Activated T-cell treated with anti-CD3 and anti-CD28 coated beads for 4 hours (primary cell): ENCODE measurements around the gene RERG.
"Not testable (repeated sequence)": the region's sequence is repeated elsewhere in the genome, so short reads cannot be mapped to it uniquely, and the experiment has no call there.

Experiments used
- DNase-seq: peaks from one replicate; pipeline ENCODE4 v3.0.0-alpha.2; 2020

The RERG gene, protein sequence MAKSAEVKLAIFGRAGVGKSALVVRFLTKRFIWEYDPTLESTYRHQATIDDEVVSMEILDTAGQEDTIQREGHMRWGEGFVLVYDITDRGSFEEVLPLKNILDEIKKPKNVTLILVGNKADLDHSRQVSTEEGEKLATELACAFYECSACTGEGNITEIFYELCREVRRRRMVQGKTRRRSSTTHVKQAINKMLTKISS

DNA sequence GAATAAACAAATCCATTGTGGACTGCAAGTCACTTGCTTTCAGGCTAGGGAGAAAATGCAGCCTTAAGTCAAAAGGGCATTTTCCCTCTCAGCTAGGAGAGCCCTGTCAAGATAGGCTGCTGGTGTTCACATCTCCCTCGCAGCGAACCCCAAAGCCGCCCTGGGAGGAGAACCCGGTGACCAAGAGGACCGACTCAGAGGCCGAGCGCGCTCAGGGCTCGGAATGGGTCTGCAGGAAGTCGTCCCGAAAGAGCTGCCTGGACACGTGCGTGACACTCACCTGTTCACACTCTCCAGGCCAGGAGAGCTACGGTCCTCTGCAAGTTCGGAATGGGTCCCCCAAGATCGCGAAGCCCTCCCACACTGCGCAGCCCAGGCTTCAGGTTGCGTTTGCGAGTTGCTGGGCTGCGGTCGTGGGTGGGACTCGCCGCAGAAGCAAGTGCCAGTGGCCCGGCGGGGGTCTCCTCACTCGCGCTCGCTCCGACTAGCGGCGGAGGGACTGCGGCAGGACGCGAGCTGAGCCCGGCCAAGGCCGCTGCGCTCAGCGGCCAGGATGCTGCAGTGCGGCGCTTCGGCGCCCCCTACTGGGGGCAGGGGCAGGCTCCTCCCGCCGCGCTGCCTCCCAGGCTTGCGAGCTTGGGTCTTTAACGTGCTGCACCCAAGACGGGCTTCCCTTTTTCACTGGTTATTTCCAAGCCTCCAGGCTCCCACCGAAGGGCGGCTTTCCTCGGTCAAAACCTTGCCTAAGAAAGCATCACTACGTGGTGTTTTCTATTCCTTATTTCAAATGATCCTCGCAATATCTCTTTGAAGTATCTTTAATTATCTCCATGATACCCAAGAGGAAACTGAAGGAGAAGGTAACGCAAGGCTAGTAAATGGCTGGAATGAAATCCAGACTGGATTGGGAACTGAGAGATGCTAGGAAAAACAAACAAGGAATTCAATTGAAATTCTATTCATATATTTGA lies at the start of gene RERG:
TSS of gene RERG (minus strand) at position 503 of the 971 bp plus-strand sequence. CDS start 3,928 bp downstream, outside the sequence.
- DNase-seq: peak; percentile 62

GRCh38 chr12:15270591-15270990 lies 49.4 kb upstream of the RERG start:
- no peak for DNase-seq

DNA sequence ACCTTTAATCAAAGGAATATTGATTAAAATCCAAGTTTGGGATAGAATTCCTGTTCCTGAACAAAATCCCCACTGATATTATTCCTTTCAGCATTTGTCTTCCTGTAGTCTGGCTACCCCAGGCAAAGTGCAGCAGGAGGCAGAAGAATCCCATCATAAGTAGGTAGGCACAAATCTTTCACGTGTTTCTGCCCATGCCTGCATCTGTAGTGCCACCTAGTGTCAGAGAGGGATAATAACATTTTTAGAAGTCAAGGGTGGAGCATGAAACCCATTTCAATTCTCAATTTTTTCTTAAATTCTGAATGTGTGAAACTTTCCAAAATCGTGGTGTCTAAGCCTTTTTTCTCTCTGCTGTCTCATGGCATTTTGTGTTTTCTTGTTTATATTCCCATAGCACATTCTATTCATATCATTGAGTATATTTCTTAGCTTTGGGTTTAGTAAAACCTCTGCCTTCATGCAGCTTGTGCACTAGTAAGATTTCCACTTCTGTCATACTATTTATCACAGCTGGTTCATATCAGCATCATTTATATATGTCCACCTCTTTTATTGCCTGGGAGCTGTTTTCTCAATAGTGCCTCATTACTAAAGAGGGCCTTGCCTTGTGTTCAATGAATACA lies 47.8 kb upstream of the RERG start:
- DNase-seq: no peak

DNA sequence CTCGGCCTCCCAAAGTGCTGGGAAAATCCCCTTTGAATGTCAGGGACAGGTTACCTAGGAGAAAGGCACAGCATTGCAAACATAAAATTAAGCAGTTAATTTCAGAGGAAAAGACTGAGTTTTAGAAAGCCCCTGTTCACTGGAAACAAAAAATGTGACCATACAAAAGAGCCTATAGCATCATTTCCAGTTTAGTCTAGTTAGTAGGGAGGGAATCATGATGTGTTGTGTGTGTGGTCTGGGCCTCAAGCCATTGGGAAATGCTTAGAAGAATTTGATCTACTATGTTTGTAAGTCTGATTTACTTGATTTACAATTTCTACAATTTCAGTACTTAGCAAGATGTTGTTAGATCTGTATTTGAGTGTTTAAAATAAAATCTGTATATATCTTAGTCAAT lies 47.1 kb upstream of the RERG start:
- no peak for DNase-seq

- no peak for DNase-seq
Observed at GRCh38 chr12:15265875-15266274, 44.7 kb upstream of the RERG start.

GRCh38 chr12:15256761-15257160 lies 35.5 kb upstream of the RERG start:
- DNase-seq: no peak

GRCh38 chr12:15253990-15254389 lies 32.8 kb upstream of the RERG start:
- DNase-seq: no peak

DNA sequence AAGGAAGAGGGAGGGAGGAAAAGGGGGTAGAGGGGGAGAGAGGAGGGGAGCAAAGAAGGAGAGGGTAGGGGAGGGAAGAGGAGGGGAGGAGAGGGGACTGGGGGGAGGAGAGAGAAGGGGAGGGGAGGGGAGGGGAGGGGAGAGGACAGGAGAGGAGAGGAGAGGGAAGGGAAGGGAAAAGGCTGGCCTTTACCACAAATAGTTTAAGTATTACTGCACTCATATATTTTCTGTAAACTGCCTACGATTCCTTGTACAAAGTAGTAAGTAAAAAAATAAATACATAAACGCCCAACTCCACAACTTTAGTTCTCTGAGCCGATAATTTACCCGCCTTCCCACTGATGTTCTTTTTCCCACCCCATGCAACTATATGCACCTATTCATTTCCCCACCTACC lies 23.7 kb upstream of the RERG start:
- no peak for DNase-seq

DNA sequence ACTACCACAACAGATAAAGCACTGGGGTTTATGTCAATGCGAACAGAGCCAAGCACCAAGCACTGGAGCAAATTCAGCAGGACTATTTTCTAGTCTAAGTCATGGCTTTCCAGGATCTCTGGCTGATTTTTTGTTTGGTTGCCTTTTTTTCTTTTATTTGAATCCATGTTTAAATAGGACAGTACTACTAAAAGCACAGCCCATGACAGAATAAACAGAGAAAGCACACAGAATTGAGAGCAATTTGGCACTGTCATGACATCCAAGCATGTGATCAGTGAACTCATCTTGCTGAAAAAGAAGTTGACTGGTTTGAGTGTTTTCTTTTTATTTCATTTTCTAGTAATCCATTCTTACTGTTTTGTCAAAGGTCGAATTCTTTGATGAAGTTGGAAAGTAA lies 23.1 kb upstream of the RERG start:
- no peak for DNase-seq

DNA sequence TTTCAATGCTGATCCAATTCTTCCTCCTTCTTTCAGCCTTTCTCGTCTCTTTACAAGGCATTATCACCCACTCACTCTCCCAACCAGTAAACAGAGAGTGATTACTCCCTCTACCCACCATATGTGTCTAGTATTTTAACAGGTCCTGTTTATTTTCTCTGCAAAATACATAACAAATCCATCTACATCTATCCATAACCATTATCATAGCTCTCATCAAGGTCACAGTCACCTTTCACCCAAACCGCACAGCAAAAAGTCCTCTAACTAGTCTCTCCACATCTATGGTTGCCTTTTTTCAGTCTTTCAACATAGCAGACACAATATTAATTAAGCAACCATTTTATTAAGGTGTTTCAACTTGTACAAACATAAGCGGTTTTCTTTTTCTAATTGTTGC lies 21.9 kb upstream of the RERG start:
- DNase-seq: no peak

- no peak for DNase-seq
Observed at GRCh38 chr12:15240898-15241297, 19.7 kb upstream of the RERG start.

- DNase-seq: no peak
Observed at GRCh38 chr12:15234508-15234907, 13.3 kb upstream of the RERG start.

DNA sequence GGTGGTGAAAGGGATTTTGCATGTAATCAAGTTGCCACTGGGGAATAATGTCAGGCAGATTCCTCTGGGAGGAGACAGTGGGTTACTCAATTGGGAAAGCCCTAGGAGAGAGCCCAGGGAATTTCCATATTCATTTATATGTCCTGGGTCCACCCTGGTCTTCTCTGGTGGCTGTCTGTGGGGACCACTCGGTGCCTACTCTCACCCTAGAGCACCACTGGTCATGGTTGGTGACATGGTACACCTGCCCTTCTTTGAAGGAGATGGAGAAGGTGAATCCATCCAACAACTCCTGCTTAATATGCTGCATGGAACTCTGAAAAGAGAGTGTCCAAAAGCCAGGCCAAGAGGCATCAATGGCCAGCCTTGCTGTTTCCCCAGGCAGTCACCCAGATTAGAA lies 12.8 kb upstream of the RERG start:
- no peak for DNase-seq

- DNase-seq: no peak
Observed at GRCh38 chr12:15232959-15233358, 11.7 kb upstream of the RERG start.

GRCh38 chr12:15231493-15231892 lies 10.3 kb upstream of the RERG start:
- no peak for DNase-seq

GRCh38 chr12:15230751-15231150 lies 9.5 kb upstream of the RERG start:
- no peak for DNase-seq

DNA sequence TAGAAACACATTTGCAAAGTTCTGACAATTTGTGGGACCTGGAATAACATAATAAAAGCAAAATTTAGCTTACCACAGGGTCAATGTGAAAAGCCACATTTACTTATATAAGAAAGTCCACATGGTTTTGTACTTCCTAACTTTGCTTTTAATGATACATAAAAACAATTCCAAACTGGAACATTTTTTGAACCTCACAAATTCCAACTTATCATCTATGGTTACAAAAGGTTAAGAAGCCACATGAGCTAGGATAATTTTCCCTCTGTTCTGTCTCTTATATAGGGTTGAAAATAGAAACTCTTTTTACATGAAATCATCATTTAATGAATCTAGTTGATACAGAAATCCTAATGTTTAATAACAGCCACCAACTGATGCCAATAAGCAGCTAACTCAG lies 8.9 kb upstream of the RERG start:
- DNase-seq: no peak

- DNase-seq: no peak
Observed at GRCh38 chr12:15227004-15227679, 5.9 kb upstream of the RERG start.

GRCh38 chr12:15225863-15226218 lies 4.6 kb upstream of the RERG start:
- DNase-seq: not testable (repeated sequence)

DNA sequence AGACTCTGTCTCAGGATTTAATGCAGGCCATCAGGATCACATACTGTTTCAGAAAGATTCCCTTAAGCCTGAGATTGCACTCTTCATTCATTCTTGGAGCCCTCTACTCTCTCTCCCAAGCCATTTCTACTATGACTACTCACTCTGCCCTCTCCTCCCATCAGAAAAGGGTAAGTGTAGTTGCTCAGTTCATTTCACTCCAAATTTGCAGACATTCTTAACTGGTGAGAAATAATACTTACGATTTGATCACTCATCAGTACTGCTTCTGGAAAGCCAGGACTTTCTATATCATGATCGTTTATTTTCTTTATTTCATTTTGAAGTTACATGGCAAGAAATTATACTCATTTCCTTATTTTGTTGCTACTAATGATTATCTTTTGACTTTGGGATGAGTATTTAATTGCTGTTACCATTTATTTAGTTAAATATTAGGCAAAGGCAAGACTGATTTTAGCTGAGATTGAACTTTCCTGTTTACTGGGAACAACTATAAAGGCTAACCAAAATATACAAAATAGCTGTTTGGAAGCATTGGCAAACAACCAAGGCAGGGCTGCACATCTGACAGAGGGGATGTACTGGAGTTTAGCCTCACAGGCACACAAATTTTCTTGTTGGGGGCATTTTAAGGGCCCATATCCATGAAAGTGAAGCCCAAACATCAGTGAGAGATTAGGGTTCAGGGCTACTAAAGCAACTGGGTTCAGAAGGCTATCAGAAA lies 4.1 kb upstream of the RERG start:
- no peak for DNase-seq

GRCh38 chr12:15222219-15222618 lies 1.0 kb upstream of the RERG start:
- DNase-seq: no peak

DNA sequence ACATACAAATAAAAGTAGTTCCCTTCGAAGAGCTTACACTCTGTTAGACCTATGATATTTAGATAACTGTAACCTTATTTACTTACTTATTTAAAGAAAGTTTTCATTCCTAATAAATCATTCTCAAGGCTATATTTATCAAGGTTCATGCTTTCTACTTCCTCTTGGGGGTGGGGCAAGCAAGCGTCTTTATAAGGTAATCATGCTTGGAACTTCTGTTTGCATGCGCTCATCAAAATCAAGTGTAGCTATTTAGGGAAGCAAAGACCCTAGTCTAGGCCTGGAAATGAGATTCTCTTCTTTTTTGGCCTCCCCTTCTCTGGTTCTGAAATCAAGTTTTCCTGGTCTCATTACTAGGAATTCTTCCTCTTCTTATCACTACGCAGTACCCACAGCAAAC lies 766 bp downstream of the RERG start:
- DNase-seq: no peak

GRCh38 chr12:15218794-15219193 lies 2.4 kb downstream of the RERG start:
- DNase-seq: no peak
